Mucosa of rectum (tissue), 2 donors: ENCODE data around the gene CATSPER2.
"Not testable (repeated sequence)": the region's sequence is repeated elsewhere in the genome, so short reads cannot be mapped to it uniquely, and the experiment has no call there.

ENCODE experiments used
- H3K27ac ChIP-seq, 2 donors: one replicate each; pipeline ENCODE4 v1.7.0; 2013; ENCODE audit warnings: inconsistent platforms in 2 of 2, low read depth in 2 of 2, low read length in 2 of 2
- H3K27me3 ChIP-seq, 2 donors: one replicate each; pipeline ENCODE4 v1.7.0; 2013; ENCODE audit warnings: low read length in 2 of 2; ENCODE audit not compliant: control insufficient read depth in 2 of 2, insufficient read depth in 2 of 2
- H3K36me3 ChIP-seq, 2 donors: one replicate each; pipeline ENCODE4 v1.7.0; 2013; ENCODE audit warnings: low read length in 2 of 2; ENCODE audit not compliant: control insufficient read depth in 2 of 2, insufficient read depth in 2 of 2
- H3K4me1 ChIP-seq, 2 donors: one replicate each; pipeline ENCODE4 v1.7.0; 2013; ENCODE audit warnings: low read length in 2 of 2, mild to moderate bottlenecking in 1 of 2; ENCODE audit not compliant: control insufficient read depth in 2 of 2, insufficient read depth in 2 of 2
- H3K4me3 ChIP-seq, 2 donors: one replicate each; pipeline ENCODE4 v1.7.0; 2013; ENCODE audit warnings: low read length in 2 of 2
- H3K9ac ChIP-seq, 2 donors: one replicate each; pipeline ENCODE4 v1.7.0; 2013; ENCODE audit warnings: low read length in 2 of 2, low read depth in 1 of 2, mild to moderate bottlenecking in 1 of 2
- H3K9me3 ChIP-seq, 2 donors: one replicate each; pipeline ENCODE4 v1.7.0; 2013; ENCODE audit warnings: low read length in 2 of 2; ENCODE audit not compliant: control insufficient read depth in 2 of 2
- donor health status: healthy.
- donor health status: Normal muscosa, but diverticular disease.

CATSPER2 gene

GRCh38 chr15:43648649-43649429, at the start of gene CATSPER2:
Gene CATSPER2 (minus strand): TSS chr15:43648844. CDS start chr15:43648061, 783 bp downstream.
- Histone ChIP-seq H3K27me3 (no peaks in the 10 kb centered on the region), H3K4me3 (no peak within 1 kb of the TSS), H3K9ac (no peak within 1 kb of the TSS), H3K27ac (no peak within 1 kb of the TSS), H3K9me3 (no peaks in the 10 kb centered on the region), H3K4me1 (no peaks in the 10 kb centered on the region), H3K36me3 (no peaks in the 10 kb centered on the region)

GRCh38 chr15:43693148-43694022, 44.7 kb upstream of the CATSPER2 start, which contains the start of gene CKMT1A:
Gene CKMT1A (plus strand): TSS chr15:43693859. CDS start chr15:43694051, 192 bp downstream.
- not testable (repeated sequence) for H3K9ac ChIP-seq

GRCh38 chr15:43692679-43693078, 44.0 kb upstream of the CATSPER2 start:
- not testable (repeated sequence) for H3K4me3 ChIP-seq, H3K27ac ChIP-seq, H3K27me3 ChIP-seq, H3K4me1 ChIP-seq, H3K36me3 ChIP-seq, H3K9ac ChIP-seq, H3K9me3 ChIP-seq

More at GRCh38 chr15:43693148-43694022, 44.7 kb upstream of the CATSPER2 start, which contains the start of gene CKMT1A:
- H3K4me3 ChIP-seq, H3K27ac ChIP-seq, H3K36me3 ChIP-seq, H3K27me3 ChIP-seq, H3K9me3 ChIP-seq, H3K4me1 ChIP-seq: not testable (repeated sequence)

GRCh38 chr15:43689604-43690301, 41.1 kb upstream of the CATSPER2 start:
- not testable (repeated sequence) for H3K27ac ChIP-seq, H3K4me3 ChIP-seq, H3K9ac ChIP-seq, H3K4me1 ChIP-seq, H3K9me3 ChIP-seq, H3K36me3 ChIP-seq, H3K27me3 ChIP-seq

- not testable (repeated sequence) for H3K27me3 ChIP-seq, H3K4me3 ChIP-seq, H3K9ac ChIP-seq, H3K9me3 ChIP-seq, H3K36me3 ChIP-seq, H3K27ac ChIP-seq, H3K4me1 ChIP-seq
Observed at GRCh38 chr15:43674175-43674574, 25.5 kb upstream of the CATSPER2 start.

- H3K4me3 ChIP-seq, H3K27me3 ChIP-seq, H3K9me3 ChIP-seq, H3K4me1 ChIP-seq, H3K9ac ChIP-seq, H3K27ac ChIP-seq, H3K36me3 ChIP-seq: not testable (repeated sequence)
Observed at GRCh38 chr15:43666177-43666576, 17.5 kb upstream of the CATSPER2 start.

- not testable (repeated sequence) for H3K9me3 ChIP-seq, H3K4me3 ChIP-seq, H3K9ac ChIP-seq, H3K36me3 ChIP-seq, H3K4me1 ChIP-seq, H3K27ac ChIP-seq, H3K27me3 ChIP-seq
Observed at GRCh38 chr15:43663333-43663732, 14.7 kb upstream of the CATSPER2 start.

GRCh38 chr15:43662293-43662692, 13.6 kb upstream of the CATSPER2 start:
- not testable (repeated sequence) for H3K9ac ChIP-seq, H3K4me1 ChIP-seq, H3K4me3 ChIP-seq, H3K36me3 ChIP-seq, H3K27me3 ChIP-seq, H3K27ac ChIP-seq, H3K9me3 ChIP-seq

GRCh38 chr15:43659727-43660126, 11.1 kb upstream of the CATSPER2 start:
- H3K9me3 ChIP-seq, H3K4me1 ChIP-seq, H3K9ac ChIP-seq, H3K36me3 ChIP-seq, H3K4me3 ChIP-seq, H3K27me3 ChIP-seq, H3K27ac ChIP-seq: not testable (repeated sequence)

- H3K9me3 ChIP-seq, H3K9ac ChIP-seq, H3K36me3 ChIP-seq, H3K27me3 ChIP-seq, H3K27ac ChIP-seq, H3K4me1 ChIP-seq, H3K4me3 ChIP-seq: not testable (repeated sequence)
Observed at GRCh38 chr15:43649430-43649926, 834 bp upstream of the CATSPER2 start.
